Right renal pelvis (tissue), 4 donors: ENCODE data around the gene GPR151. TPM values are rescaled to one million over a fixed set of nuclear protein-coding genes. Genes with fewer than 3 reads are reported as not detected.
"Not testable (repeated sequence)": the region's sequence is repeated elsewhere in the genome, so short reads cannot be mapped to it uniquely, and the experiment has no call there.

Source experiments
- DNase-seq, 4 donors: peaks; one replicate each; pipeline ENCODE4 v3.0.0-alpha.2; 2013; ENCODE audit warnings: low read depth in 4 of 4, low spot score in 3 of 4, missing footprints in 1 of 4
- polyA plus RNA-seq, 4 donors: library from polyadenylated mRNA; unstranded; fragments of 120-200 nt; gene quantifications; one replicate each; pipeline ENCODE4 v1.2.1, GENCODE V29; 2013; ENCODE audit not compliant: insufficient read length in 4 of 4

The GPR151 gene
- not detected for polyA plus RNA-seq

GRCh38 chr5:146516151-146516475 is at the start of gene GPR151:
TSS of gene GPR151 (minus strand) at chr5:146516190. CDS start at chr5:146516113, 77 bp downstream.
- no peak for DNase-seq

DNA sequence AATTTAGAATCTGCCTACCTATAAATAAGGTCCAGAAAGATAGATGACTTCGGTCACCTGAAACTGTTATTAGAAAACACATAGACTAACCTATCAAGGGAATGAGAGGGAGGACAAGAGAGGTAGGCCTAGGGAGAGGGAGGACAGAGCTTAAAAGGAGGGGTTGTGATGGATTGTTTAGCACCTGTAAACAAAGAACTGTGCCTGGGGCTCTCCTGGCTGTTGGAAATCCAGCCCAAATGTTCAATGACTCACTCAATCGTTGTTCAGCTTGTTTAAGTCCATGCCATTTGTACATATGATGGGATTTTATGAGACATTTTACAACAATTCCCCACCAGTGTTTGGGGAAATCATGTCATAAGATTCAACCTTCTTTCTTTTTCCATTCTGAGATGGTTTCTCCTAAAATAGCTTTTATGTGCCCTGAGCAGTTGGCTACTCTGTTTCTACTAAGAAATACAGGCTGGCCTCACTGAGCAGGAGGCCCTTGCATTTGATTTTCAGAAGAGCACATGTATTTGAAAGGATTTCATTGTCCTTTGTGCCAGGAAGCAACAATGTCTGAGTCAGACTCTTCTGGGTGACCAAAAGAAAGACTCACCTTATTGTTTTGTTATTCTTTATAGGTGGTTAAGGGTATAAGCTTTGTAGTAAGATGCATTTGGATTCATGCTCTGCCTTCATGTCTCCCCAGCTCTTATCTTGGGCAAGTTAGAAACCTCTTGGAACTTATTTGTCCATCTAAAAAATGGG is 48.2 kb upstream of the GPR151 start:
- DNase-seq = no peak

- DNase-seq = no peak
These were observed 46.5 kb upstream of the GPR151 start for GRCh38 chr5:146562461-146562860.

DNA sequence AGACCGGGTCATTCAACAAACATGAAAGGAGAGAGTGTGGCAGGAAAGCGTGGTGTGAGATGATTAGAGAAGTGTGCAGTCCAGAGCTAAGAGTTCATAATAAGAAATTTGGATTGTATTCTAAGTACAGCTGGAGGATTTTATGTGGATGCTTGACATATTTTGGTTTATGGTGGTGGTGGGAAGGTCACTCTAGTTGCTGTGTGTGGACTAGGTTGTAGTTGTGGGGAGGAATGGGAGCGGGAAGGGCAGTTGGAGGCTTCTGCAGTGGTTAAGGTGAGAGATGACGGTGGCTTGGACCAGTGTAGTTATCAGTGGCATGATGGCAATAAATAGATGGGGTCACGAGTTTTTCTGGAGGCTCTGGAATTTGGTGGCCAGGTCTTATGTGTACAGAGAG is 45.7 kb upstream of the GPR151 start:
- DNase-seq = no peak

DNA sequence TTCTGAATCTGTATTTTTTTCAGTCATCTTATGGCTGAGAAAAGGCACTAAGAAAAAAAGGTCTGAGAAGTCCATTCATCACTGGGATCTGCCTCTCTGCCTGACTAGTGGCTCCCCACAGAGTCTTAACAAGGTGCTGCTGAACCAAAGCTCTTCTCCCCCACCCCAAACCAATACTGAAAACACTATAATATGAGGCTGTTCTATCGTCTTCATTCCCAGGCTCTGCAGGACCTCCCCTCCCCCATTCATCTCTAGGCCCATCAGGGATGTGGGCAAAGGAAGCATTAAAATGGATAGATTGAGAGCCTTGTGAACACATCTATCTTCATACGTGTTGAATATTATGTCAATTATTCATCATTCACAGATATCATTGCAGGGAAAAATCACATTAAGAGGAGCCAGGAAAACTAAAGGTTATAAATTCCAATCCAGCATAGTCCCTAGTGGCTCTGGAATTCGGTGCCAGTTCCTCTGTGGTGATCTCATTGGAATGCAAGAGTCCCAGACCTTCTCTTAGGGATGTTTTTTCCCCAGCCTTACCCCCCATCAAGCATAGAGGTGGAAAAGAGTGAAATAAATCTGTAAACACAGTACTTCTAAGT is 44.3 kb upstream of the GPR151 start:
- no peak for DNase-seq

GRCh38 chr5:146556884-146557283 is 40.9 kb upstream of the GPR151 start:
- not testable (repeated sequence) for DNase-seq

GRCh38 chr5:146553446-146553845 is 37.5 kb upstream of the GPR151 start:
- no peak for DNase-seq

DNA sequence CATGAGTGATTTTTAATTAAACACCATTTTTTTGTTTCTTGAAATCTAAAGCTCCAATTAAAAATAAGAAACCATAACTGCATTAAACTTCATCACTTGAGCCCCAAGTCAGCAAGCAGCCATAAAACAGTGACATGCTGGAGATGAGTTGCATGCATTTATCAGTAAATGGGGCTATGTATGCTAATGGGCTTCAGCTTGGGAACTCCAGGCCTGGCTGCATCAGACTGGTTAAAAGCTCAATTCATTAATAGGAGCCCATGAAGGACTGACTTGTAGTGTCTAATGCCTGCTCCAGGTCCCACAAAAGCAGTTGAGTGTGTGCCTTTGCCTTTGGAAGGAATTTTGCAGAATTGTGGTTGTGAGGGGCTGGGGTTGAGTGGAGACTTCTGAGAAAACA is 33.6 kb upstream of the GPR151 start:
- no peak for DNase-seq

DNA sequence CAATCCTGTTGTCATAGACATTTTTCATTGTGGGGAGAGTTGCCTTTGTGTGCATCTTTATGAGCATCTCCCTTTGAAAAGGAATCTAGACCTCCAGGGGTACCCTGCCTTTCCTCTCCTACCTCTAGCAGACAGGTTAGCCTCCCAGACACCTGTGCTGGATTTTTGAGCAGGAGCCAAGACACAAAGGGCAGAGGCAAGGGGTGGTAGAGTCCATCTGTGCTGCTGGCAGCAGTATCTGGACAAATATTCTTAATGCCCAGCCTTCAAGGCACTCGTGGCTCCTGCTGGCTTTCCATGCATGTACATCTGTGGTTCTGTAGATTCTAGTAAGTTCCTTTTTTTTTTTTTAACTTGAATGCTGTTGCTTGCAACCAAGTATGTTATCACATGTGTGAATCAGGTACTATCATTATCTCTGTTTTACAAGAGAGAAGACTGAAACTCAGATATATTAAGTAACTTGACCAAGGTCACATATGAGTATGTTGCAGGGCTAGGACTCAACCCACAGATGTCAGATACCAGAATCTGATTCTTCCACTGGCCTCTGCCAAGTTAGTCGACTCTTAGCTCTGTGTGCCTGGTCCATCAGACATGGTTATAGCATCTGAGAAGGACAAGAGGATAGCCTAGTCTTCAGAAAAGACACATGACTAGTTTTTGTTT is 32.9 kb upstream of the GPR151 start:
- no peak for DNase-seq

GRCh38 chr5:146544232-146544631 is 28.2 kb upstream of the GPR151 start:
- no peak for DNase-seq

DNA sequence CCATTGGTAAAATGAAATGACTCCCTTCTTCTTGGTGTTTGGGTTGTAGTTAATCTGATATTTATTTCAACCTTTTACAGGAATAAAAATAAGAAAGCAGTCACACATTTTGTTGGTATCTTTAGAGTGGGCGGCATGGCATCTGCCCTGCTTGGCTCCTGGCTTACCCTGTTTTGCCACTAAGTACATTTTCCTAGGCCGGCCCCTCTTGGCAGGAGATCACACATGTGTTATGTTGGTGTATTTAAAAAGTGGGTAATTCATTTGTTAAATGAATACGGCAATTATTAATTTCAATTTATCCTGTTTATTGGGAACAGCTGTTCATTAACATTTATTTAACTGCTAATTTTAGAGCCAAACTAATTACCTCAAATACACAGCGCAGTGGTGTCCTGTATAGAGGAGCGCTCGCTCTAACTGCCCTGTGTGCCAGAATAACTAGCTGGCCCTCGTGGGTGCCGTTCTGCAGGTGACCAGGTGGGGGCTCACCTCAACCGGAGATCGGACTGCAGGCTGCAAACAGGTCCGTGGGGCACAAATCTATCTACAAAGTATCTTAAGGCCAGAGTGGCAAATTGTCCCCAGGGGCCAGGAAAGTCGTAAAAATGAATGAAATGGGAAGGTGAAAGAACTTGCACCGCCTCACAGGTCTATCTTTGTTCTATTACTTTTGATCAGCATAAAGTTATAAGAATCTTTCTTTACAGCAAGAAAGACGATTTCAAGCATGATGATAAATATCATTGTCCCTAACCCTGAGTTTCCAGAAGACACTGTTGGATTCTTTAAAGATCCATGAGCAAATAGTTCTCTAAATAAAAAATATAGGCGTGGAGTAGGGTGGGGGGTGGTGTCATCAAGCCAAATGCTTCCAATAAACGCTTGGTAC is 26.2 kb upstream of the GPR151 start:
- DNase-seq = peak in 3 of 4 donors; percentile 18 to 44 (median 38)

DNA sequence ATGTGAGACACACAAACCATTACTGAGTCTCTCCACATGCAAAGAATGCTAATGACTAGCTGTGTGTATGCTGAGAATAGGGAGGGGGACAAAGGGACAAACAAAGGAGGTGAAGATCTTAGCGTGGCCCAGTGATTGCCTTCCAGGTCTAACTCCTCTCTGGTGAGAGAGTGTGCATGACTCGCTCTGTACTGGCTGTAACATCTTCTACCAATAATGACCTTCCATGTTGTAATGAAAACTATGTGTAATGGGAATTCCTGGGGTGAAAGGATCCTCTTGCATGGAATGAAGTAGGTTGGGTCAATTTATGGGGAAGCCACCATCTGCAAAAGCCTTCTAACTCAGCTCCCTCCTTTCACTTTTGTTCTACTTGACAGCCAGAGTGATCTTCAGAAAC is 24.4 kb upstream of the GPR151 start:
- no peak for DNase-seq

- no peak for DNase-seq
These were observed 24.0 kb upstream of the GPR151 start for GRCh38 chr5:146539973-146540372.

- DNase-seq = no peak
These were observed 22.4 kb upstream of the GPR151 start for GRCh38 chr5:146538432-146538831.

DNA sequence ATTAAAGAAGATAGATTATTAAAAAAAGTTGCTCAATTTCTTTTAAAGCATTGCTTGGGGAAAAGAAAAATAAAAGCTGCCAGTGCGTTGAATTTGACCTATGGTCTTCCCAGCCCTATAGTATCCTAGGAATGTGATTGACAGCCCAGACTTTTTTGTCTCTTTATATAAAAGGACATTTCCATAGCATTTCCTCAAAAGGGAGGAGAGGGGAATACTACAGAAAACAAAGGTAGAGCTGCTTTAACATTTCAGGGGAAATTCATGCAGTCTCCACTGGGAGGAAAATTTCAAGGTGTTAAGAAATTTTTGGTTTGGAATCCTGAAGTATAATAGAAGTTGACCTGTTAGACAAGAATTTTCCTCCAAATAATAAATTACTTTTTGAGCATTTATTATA is 17.9 kb upstream of the GPR151 start:
- no peak for DNase-seq

- DNase-seq = peak; percentile 30 to 44 (median 34)
These were observed 17.4 kb upstream of the GPR151 start for GRCh38 chr5:146533260-146533857.

GRCh38 chr5:146529984-146530383 is 14.0 kb upstream of the GPR151 start:
- DNase-seq = no peak

DNA sequence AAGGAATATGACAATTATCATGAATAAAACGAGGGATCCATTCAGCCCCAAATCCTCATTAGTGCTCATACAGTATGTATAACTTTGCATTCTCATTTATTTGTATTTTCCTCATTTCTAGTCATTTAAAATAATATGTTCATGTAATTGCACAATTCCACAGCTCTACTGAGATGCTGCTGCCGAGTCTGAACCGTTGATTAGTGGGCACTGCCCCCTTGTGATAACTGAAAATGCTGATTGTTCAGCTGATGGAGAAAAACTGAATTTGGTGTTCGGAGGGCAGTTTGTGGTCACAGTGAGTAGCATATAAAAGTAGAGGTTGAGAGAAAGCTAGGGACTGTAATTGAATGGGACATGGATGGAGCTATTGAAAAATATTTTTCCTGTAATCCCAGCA is 12.2 kb upstream of the GPR151 start:
- DNase-seq = no peak

- no peak for DNase-seq
These were observed 11.8 kb upstream of the GPR151 start for GRCh38 chr5:146527785-146528184.

DNA sequence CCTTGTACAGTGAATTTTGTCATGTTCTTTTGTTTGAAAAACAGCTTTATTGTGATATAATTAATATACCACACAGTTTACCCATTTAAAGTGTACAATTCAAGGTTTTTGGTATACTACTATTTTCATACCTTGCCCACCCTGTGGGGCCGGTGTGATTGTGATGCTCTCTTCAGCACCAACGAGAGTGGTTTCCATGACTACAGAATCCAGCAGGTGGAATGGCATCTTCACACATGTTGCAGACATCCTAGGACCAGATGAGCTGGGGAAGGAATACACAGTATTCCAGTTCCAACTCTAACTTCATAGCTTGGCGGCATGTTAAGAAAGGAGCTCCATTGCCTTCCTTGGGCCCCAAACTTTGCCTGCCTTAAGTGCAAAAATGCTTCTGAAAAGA is 7.7 kb upstream of the GPR151 start:
- no peak for DNase-seq
